GM12891 (cell line): ENCODE measurements around the gene SLC12A7.

Source experiments
- POLR2A ChIP-seq: IDR thresholded peaks from 2 replicates; pipeline ENCODE4 v1.6.1; 2011; ENCODE audit warnings: low read depth, low read length, control low read depth
- POLR2AphosphoS5 ChIP-seq: IDR thresholded peaks from 2 replicates; pipeline ENCODE4 v1.6.1; 2011; ENCODE audit warnings: low read depth, low read length, control low read depth
- SPI1 ChIP-seq: IDR thresholded peaks from 2 replicates; pipeline ENCODE4 v1.6.1; 2011; ENCODE audit warnings: low read depth, low read length, control low read depth
- TAF1 ChIP-seq: IDR thresholded peaks from 2 replicates; pipeline ENCODE4 v1.6.1; 2011; ENCODE audit warnings: low read depth, low read length, control low read depth

DNA sequence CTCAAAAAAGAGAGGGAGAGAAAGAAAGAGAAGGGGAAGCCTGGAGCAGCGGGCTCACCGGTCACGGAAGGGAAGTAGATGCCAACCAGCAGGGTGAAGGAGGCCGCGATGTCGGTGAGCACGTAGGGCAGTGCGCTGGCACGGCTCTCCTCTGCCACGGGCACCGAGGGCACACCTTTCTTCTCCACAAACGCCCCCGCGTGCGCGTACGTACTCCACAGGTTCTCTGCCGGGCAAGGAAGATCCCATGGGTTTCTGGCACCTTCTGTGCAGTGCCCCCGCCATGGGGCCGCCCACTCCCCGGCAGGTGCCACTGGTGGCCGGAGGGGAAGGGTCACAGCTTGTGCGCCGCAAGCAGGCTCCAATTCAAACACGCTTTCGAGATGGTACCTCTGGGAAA is 30.3 kb downstream of the SLC12A7 start:
- TF ChIP-seq POLR2AphosphoS5 (no peak), TAF1 (no peak), POLR2A (no peak), SPI1 (no peak)
